ENCODE data around the gene CCDC106. TPM values are rescaled to one million over a fixed set of nuclear protein-coding genes. Genes with fewer than 3 reads are reported as not detected.

CCDC106 gene
- total RNA-seq, 1 donor from 2014 or later: 14.0 TPM

- DNase-seq: no peak
- TF ChIP-seq CTCF (IDR thresholded peaks at IDR 0.05): no peak
- ChIA-PET CTCF (no interaction called here), POLR2A (no interaction called here)
- Mint-ChIP-seq H3K4me1 (peaks cover 26% of the 10 kb centered on the region), H3K36me3 (ENCODE audit: low read depth) (peaks cover 81% of the 10 kb centered on the region), H3K4me3 (no peak overlapping the region), H3K27me3 (no peaks in the 10 kb centered on the region), H3K9me3 (no peaks in the 10 kb centered on the region), H3K27ac (no peak overlapping the region)
- intact Hi-C loops (cut with micrococcal nuclease): no loop called here
- ATAC-seq (ENCODE audit: low read depth): no peak
These were observed 21.6 kb downstream of the CCDC106 start for GRCh38 chr19:55669418-55670279.

GRCh38 chr19:55670280-55671053 is 22.5 kb downstream of the CCDC106 start:
- H3K4me3 Mint-ChIP-seq: no peak overlapping the region
- no peaks in the 10 kb centered on the region for H3K9me3 Mint-ChIP-seq
- no peak overlapping the region for H3K27ac Mint-ChIP-seq
- ATAC-seq (ENCODE audit: low read depth) (no peak), DNase-seq (no peak)
- intact Hi-C loops (cut with micrococcal nuclease): no loop called here
- peaks cover 27% of the 10 kb centered on the region for H3K4me1 Mint-ChIP-seq
- TF ChIP-seq CTCF (IDR thresholded peaks at IDR 0.05): no peak
- ChIA-PET CTCF (interaction anchor here (0.8 to 1.9 kb wide), 6 partner anchors 13 to 529 kb away, joined by 3 to 21 read pairs (median 5); partner anchors contain the start of gene U2AF2), POLR2A (interaction anchor here (0.9 to 1.8 kb wide), 2 partner anchors 16 to 28 kb away, joined by 4 to 10 read pairs; partner anchors contain the start of gene U2AF2)
- H3K27me3 Mint-ChIP-seq: no peaks in the 10 kb centered on the region
- H3K36me3 Mint-ChIP-seq (ENCODE audit: low read depth): peaks cover 78% of the 10 kb centered on the region

- Mint-ChIP-seq H3K27me3 (no peaks in the 10 kb centered on the region), H3K9me3 (no peaks in the 10 kb centered on the region), H3K36me3 (ENCODE audit: low read depth) (peaks cover 76% of the 10 kb centered on the region), H3K4me3 (no peak overlapping the region), H3K4me1 (peaks cover 32% of the 10 kb centered on the region), H3K27ac (no peak overlapping the region)
- ChIA-PET POLR2A (interaction anchor here (0.9 to 1.8 kb wide), 2 partner anchors 16 to 28 kb away, joined by 4 to 10 read pairs; partner anchors contain the start of gene U2AF2), CTCF (interaction anchor here (0.8 to 1.9 kb wide), 7 partner anchors 14 to 530 kb away, joined by 3 to 21 read pairs (median 5); partner anchors contain the start of gene U2AF2)
- TF ChIP-seq CTCF (IDR thresholded peaks at IDR 0.05): no peak
- intact Hi-C loops (cut with micrococcal nuclease): no loop called here
- ATAC-seq (ENCODE audit: low read depth) (no peak), DNase-seq (no peak)
These were observed 23.0 kb downstream of the CCDC106 start for GRCh38 chr19:55671054-55671378.

GRCh38 chr19:55672418-55672817 is 24.4 kb downstream of the CCDC106 start:
- ATAC-seq (ENCODE audit: low read depth) (no peak), DNase-seq (no peak)
- Mint-ChIP-seq H3K4me1 (peaks cover 43% of the 10 kb centered on the region), H3K9me3 (no peaks in the 10 kb centered on the region), H3K36me3 (ENCODE audit: low read depth) (peaks cover 69% of the 10 kb centered on the region), H3K27ac (peak overlapping the region; percentile 50), H3K27me3 (no peaks in the 10 kb centered on the region), H3K4me3 (no peak overlapping the region)
- ChIA-PET CTCF (interaction anchor here (1.9 kb wide), 1 partner anchor 40 kb away, joined by 21 read pairs; no protein-coding TSS in a partner anchor), POLR2A (interaction anchor here (1.1 to 1.8 kb wide), 2 partner anchors 10 to 18 kb away, joined by 6 to 10 read pairs; partner anchors contain the start of gene U2AF2)
- intact Hi-C loops (cut with micrococcal nuclease): no loop called here
- no peak for TF ChIP-seq CTCF (IDR thresholded peaks at IDR 0.05)

- TF ChIP-seq CTCF (IDR thresholded peaks at IDR 0.05): no peak
- H3K27ac Mint-ChIP-seq: peak overlapping the region; percentile 39
- H3K4me1 Mint-ChIP-seq: peaks cover 54% of the 10 kb centered on the region
- H3K9me3 Mint-ChIP-seq: no peaks in the 10 kb centered on the region
- ATAC-seq (ENCODE audit: low read depth) (no peak), DNase-seq (no peak)
- H3K36me3 Mint-ChIP-seq (ENCODE audit: low read depth): peaks cover 67% of the 10 kb centered on the region
- POLR2A ChIA-PET: interaction anchor here (1.0 to 1.1 kb wide), 2 partner anchors 19 to 42 kb away, joined by 4 to 5 read pairs; no protein-coding TSS in a partner anchor
- CTCF ChIA-PET: no interaction called here
- H3K4me3 Mint-ChIP-seq: peak overlapping the region; percentile 13
- intact Hi-C loops (cut with micrococcal nuclease): no loop called here
- no peaks in the 10 kb centered on the region for H3K27me3 Mint-ChIP-seq
These were observed 25.5 kb downstream of the CCDC106 start for GRCh38 chr19:55673465-55673864.
